Activated T-cell treated with anti-CD3 and anti-CD28 coated beads, Interleukin-2, amount 50 U/mL, for 4 hours (primary cell): ENCODE measurements around the gene CHST8. TPM values are rescaled to one million over a fixed set of nuclear protein-coding genes. Genes with fewer than 3 reads are reported as not detected.

Source experiments
- ATAC-seq, 2 donors: fragments of 200-7000 bp; cut with Tn5 transposase; one replicate each; pipeline ENCODE4 v1.10.0; 2021
- DNase-seq: peaks from one replicate; pipeline ENCODE4 v3.0.0-alpha.2; 2020
- H3K27me3 Mint-ChIP-seq: one replicate; pipeline ENCODE4 v1.8.0; 2021; ENCODE audit warnings: low read depth, mixed read lengths
- H3K36me3 Mint-ChIP-seq: one replicate; pipeline ENCODE4 v1.8.0; 2022; ENCODE audit warnings: mixed read lengths; ENCODE audit not compliant: insufficient read depth
- H3K4me1 Mint-ChIP-seq: one replicate; pipeline ENCODE4 v1.8.0; 2021; ENCODE audit warnings: low read depth, mixed read lengths
- H3K4me3 Mint-ChIP-seq: one replicate; pipeline ENCODE4 v1.8.0; 2021; ENCODE audit warnings: mild to moderate bottlenecking, moderate library complexity, mixed read lengths
- H3K9me3 Mint-ChIP-seq: one replicate; pipeline ENCODE4 v1.8.0; 2021; ENCODE audit warnings: mixed read lengths
- total RNA-seq, 3 donors: library from RNA; stranded (reverse); gene quantifications; one replicate each; pipeline ENCODE4 v1.2.1, GENCODE V29; 2021

CHST8 gene, protein sequence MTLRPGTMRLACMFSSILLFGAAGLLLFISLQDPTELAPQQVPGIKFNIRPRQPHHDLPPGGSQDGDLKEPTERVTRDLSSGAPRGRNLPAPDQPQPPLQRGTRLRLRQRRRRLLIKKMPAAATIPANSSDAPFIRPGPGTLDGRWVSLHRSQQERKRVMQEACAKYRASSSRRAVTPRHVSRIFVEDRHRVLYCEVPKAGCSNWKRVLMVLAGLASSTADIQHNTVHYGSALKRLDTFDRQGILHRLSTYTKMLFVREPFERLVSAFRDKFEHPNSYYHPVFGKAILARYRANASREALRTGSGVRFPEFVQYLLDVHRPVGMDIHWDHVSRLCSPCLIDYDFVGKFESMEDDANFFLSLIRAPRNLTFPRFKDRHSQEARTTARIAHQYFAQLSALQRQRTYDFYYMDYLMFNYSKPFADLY
- not detected for total RNA-seq

DNA sequence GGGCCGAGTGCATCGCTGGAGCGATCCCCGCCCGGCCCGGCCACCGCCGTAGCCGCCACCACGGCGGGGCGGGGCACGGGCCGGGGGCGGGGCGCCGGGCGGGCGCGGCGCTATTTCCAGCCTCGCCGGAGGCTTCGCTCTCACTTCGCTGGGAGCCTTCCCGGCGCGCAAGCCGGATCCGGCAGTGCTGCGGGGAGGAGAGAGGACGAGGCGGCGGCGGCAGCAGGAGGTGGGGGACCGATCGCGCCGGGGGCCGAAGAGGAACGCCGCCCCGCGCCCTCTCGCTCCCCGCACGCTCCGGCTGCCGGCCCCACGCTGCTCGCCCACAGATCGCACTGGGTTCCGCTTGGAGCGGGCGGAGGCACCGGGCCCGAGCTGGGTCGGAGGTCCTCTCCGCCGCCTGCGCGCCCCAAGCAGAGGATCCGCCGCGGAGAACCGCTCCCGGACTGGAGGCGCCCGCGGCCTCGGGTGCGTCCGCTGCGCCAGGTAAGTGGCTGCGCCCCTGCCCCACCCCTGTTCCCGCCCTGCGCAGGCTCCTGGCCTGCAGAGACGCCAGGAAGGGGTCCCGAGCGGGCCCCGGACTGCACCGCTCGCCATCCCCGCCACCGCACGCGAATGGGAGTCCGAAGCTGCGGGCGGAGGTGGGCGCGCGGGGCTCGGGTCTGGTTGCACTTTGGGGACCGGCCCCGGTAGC lies at the start of gene CHST8:
Gene CHST8 (plus strand): TSS at position 143 of the 694 bp plus-strand sequence. CDS start 67,309 bp downstream, outside the sequence.
- no peaks in the 10 kb centered on the region for H3K9me3 Mint-ChIP-seq
- DNase-seq: no peak
- no peak within 1 kb of the TSS for H3K4me3 Mint-ChIP-seq
- no peaks in the 10 kb centered on the region for H3K36me3 Mint-ChIP-seq
- H3K4me1 Mint-ChIP-seq: no peaks in the 10 kb centered on the region
- peaks cover 53% of the 10 kb centered on the region for H3K27me3 Mint-ChIP-seq
- peak; percentile 24 to 28 for ATAC-seq

DNA sequence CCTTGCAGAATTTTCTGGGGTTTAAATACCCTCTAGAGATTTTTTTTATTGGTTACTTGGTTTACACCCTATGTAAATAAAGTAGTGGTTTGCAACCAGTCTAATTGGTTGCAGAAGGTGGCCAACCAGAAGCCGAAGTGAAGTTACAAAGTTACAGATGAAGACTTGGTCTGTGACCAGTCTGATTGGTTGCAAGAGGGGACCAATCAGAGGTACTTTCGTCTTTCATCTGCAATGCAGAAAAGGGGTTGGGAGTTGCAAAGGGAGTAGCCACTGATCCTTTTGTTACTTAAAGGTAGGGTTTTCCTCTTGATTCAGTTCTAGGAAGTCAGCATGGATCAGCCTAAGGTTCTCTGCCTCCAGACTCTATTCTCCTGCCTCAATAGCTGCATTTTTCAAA lies 48.8 kb upstream of the CHST8 start:
- Mint-ChIP-seq H3K4me1 (no peaks in the 10 kb centered on the region), H3K36me3 (no peaks in the 10 kb centered on the region), H3K27me3 (peaks cover 32% of the 10 kb centered on the region), H3K9me3 (peaks cover 17% of the 10 kb centered on the region), H3K4me3 (no peak overlapping the region)
- DNase-seq (no peak), ATAC-seq (no peak)

DNA sequence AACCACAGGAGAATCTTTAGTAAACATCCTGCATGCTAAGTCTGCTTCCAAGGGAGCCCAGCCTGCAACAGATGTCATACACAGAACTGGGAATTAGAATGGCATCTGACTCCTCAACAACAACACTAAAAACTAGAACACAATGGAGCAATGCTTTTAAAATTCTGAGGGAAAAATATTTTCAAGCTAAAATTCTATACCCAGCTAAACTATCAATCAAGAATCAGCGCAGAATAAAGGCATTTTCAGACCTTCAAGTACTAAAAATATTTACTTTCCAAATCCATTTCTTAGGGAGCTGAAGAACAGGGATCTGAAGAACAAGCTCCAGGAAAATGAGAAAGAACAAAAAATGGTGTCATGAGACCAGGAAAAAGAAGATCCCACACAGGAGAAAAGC lies 46.9 kb upstream of the CHST8 start:
- peaks cover 18% of the 10 kb centered on the region for H3K27me3 Mint-ChIP-seq
- DNase-seq: no peak
- H3K4me1 Mint-ChIP-seq: no peaks in the 10 kb centered on the region
- H3K9me3 Mint-ChIP-seq: peaks cover 17% of the 10 kb centered on the region
- H3K36me3 Mint-ChIP-seq: no peaks in the 10 kb centered on the region
- ATAC-seq: no peak
- no peak overlapping the region for H3K4me3 Mint-ChIP-seq

DNA sequence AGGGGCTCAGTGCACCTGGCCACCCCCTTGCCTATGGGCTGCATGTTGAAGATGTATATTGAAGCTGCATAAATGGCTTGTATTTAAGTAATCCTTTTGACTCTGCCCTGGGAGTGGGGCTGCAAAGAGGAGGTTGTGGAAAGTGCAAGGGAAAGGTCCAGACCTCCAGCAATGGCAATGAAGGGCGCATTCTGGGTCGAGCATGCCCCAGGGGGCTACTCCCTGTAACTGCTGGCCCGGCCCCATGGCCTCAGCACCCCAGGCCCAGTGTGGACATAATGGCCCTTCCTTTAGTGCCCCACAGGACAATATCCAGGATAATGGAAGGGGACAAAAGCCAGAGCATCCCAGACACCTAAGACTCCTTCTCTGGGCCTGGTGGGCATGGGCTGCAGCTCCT lies 43.1 kb upstream of the CHST8 start:
- Mint-ChIP-seq H3K9me3 (peaks cover 12% of the 10 kb centered on the region), H3K4me3 (no peak overlapping the region), H3K27me3 (peaks cover 8% of the 10 kb centered on the region), H3K4me1 (no peaks in the 10 kb centered on the region), H3K36me3 (no peaks in the 10 kb centered on the region)
- ATAC-seq: no peak
- DNase-seq: no peak

DNA sequence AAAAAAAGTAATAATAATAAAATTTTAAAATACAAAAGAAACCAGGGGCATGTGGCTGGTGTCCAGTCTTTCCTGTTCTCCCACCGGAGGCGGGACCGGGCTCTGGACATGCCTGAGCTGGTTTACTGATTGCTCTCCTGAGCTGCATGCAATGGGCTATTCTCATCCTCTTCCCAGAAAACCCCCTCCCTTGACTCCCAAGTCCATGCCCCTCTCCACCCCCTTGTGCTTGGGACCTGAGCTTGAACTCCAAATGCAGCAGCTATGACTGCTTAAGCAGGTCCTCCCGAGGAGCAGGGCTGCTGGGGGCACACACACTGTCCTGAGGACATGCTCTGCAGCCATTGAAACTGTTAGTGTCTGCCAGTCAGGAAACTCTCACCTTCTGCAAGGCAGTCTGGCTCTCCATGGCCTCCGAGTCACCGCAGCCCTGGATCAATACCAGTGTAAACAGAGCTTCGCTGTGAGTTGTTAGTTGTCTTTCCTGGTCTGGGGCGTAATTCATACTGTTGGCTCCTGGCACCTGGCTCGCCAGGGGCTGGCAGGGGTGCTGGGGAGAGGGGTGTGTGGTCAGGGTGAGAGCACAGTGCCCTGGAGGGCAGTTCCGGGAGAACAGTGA lies 41.6 kb upstream of the CHST8 start:
- Mint-ChIP-seq H3K9me3 (no peaks in the 10 kb centered on the region), H3K27me3 (peaks cover 9% of the 10 kb centered on the region), H3K4me1 (no peaks in the 10 kb centered on the region), H3K36me3 (no peaks in the 10 kb centered on the region), H3K4me3 (no peak overlapping the region)
- no peak for DNase-seq
- ATAC-seq: no peak

DNA sequence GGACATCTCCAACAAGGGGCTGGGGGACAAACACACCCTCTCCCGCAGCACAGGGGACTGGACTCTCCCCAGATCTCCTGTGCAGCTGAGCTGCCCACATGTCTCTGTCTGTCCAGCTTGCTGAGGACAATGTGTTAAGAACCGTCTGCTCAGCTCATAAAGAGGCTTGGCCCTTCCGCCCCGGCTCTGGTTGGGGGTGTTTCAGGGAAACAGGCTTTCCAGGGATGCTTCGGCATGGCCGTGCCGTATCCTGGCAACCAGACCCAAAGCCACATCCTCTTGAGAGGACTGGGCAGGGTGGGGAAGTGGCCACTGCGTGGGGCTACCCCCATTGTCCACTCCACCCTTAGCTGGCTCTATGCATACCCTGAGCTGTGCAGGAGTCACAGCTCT lies 41.1 kb upstream of the CHST8 start:
- DNase-seq: no peak
- Mint-ChIP-seq H3K4me1 (no peaks in the 10 kb centered on the region), H3K4me3 (no peak overlapping the region), H3K9me3 (no peaks in the 10 kb centered on the region), H3K27me3 (peaks cover 9% of the 10 kb centered on the region), H3K36me3 (no peaks in the 10 kb centered on the region)
- no peak for ATAC-seq

DNA sequence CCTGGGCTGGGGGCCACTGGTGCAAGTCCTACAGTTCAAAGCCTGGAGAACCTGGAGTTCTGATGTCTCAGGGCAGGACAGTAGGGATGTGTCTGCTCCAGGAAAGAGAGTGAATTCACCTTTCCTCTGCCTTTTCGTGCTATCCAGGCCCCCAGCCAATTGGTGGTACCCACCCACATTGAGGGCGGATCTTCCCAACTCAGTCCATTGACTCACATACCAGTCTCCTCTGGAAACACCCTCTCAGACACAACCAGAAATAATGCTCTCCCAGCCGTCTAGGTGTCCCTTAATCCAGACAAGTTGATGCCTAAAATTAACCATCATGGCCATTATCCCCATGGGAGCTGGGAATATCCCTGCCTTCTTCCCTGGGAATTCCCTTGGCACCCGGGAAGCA lies 38.8 kb upstream of the CHST8 start:
- no peak for DNase-seq
- peaks cover 14% of the 10 kb centered on the region for H3K9me3 Mint-ChIP-seq
- no peaks in the 10 kb centered on the region for H3K4me1 Mint-ChIP-seq
- no peak overlapping the region for H3K4me3 Mint-ChIP-seq
- no peaks in the 10 kb centered on the region for H3K36me3 Mint-ChIP-seq
- peaks cover 6% of the 10 kb centered on the region for H3K27me3 Mint-ChIP-seq
- ATAC-seq: no peak

DNA sequence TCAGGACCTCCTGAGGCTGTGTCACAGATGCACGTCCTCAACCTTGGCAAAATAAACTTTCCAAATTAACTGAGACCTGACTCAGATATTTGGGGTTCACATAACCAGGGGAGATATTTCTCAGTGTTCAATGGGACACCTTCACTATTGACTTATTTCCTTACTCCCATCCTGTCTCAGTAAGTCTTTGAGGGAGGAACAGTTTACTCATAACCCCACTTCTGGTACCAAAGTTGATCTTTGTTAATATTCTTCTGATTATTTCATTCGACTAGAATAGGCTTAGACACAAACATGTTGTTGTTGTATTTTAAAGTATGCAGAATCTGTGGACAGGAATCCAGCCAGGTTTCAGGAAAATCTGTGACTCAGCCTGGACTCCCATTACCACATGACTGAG lies 34.6 kb upstream of the CHST8 start:
- DNase-seq: no peak
- peaks cover 4% of the 10 kb centered on the region for H3K27me3 Mint-ChIP-seq
- no peaks in the 10 kb centered on the region for H3K36me3 Mint-ChIP-seq
- no peak overlapping the region for H3K4me3 Mint-ChIP-seq
- peaks cover 25% of the 10 kb centered on the region for H3K9me3 Mint-ChIP-seq
- H3K4me1 Mint-ChIP-seq: no peaks in the 10 kb centered on the region
- no peak for ATAC-seq

DNA sequence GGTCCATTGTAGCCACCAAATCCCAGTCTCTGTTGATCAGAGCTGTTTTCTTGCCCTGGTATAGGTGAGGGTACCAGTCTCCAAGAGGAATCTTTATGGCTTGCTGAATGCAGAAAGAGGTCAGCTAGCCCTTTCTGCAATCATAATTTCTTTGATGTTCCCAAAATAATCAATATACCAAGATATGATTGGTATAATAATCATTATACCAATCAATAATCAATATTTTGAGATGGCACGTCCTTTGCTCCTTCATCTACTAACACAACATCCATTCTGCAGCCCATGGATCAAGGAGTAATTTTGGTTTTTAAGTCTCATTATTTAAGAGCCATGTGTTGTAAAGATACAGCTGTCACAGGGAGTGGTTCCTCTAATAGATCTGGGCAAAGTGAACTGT lies 31.5 kb upstream of the CHST8 start:
- DNase-seq (no peak), ATAC-seq (no peak)
- H3K36me3 Mint-ChIP-seq: no peaks in the 10 kb centered on the region
- no peaks in the 10 kb centered on the region for H3K4me1 Mint-ChIP-seq
- no peak overlapping the region for H3K4me3 Mint-ChIP-seq
- H3K9me3 Mint-ChIP-seq: peaks cover 25% of the 10 kb centered on the region
- peaks cover 18% of the 10 kb centered on the region for H3K27me3 Mint-ChIP-seq

DNA sequence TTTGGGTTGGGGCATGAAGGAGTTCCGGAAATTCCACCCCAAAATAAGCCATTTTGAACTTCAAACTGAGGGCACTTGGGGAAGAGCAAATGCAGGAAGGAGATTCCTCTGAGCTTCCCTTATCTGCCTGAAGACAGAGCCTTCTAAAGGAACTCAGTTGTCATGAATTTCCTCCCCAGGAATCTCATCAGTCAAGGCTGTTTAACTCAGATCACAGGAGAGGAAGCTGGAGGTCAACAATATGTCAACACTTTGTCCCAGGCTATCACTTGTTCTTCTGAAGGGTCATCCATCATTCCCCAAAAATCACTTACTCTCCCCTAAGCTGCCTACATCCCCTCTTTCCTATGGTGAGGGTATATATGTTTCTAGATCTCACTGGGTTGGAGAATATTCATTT lies 26.0 kb upstream of the CHST8 start:
- Mint-ChIP-seq H3K9me3 (no peaks in the 10 kb centered on the region), H3K27me3 (peaks cover 32% of the 10 kb centered on the region), H3K36me3 (no peaks in the 10 kb centered on the region), H3K4me3 (no peak overlapping the region), H3K4me1 (no peaks in the 10 kb centered on the region)
- DNase-seq: no peak
- ATAC-seq: no peak

DNA sequence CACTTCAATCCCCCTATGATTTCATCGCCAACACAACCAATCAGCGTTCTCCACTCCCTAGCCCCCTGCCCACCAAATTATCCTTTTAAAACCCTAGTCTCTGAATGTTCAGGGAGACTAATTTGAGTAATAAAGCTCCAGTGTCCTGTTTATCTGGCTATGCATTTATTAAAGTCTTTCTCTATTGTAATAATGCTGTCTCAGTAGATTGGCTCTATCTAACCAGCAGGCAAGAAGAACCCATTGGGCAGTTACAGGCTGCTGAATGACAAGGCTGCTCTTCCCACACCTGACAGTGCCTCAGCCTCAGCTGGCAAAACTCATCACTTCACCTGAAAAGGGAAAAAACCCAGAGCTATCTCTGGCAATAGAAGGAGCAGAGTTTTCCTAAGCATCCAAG lies 20.2 kb upstream of the CHST8 start:
- no peaks in the 10 kb centered on the region for H3K4me1 Mint-ChIP-seq
- DNase-seq (no peak), ATAC-seq (no peak)
- no peak overlapping the region for H3K4me3 Mint-ChIP-seq
- H3K9me3 Mint-ChIP-seq: peaks cover 22% of the 10 kb centered on the region
- peaks cover 20% of the 10 kb centered on the region for H3K27me3 Mint-ChIP-seq
- no peaks in the 10 kb centered on the region for H3K36me3 Mint-ChIP-seq

DNA sequence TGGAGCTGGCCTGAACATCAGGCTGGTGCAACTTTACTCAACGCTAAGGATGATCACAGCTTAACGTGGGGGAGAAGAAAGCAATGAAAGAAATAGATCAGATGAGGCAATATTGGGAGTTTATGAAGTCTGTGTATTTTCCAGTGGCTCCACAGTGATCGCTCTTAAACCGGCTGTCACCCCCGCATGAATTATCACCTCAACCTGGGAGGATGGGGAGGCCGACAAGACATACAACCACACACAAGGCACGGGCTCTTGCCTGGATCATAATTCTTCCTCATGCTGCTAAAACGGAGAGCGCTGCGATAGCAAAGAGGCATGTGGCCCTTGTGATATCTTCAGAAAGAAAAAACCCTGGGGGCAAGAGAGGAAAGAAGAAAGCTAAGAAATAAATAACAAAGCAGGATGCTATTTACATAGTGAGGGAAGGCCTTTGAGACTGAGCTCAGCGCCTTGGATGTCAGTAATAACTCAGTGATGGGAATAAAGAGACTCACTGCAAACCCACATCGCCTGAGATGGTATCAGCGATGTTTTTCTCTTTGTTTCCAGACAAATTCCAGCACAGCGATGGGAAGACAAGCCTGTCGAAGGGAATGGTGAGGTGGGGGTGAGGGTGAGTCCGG lies 19.1 kb upstream of the CHST8 start:
- H3K27me3 Mint-ChIP-seq: peaks cover 22% of the 10 kb centered on the region
- peaks cover 22% of the 10 kb centered on the region for H3K9me3 Mint-ChIP-seq
- no peaks in the 10 kb centered on the region for H3K4me1 Mint-ChIP-seq
- no peaks in the 10 kb centered on the region for H3K36me3 Mint-ChIP-seq
- ATAC-seq (no peak), DNase-seq (no peak)
- no peak overlapping the region for H3K4me3 Mint-ChIP-seq

DNA sequence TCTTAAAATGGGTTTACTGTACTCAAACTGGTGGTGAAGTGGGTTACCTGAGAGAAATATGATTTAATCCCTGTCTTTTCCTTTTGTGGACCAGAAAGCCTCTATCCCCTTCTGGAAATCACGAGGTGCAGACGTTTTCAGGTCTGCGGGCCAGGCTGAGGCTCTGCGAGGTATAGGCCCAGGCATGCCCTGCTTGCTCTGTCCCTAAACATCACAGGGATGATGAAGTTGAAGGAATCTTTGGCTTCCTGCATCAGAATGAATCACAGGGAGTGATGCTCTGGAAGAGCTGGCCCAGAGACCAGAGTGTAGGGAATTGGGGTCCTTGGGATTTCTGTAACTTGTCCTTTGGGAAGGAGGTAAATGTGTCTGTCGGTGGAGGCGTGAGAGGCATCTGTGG lies 18.4 kb upstream of the CHST8 start:
- peaks cover 24% of the 10 kb centered on the region for H3K27me3 Mint-ChIP-seq
- H3K9me3 Mint-ChIP-seq: peaks cover 22% of the 10 kb centered on the region
- H3K4me3 Mint-ChIP-seq: no peak overlapping the region
- H3K36me3 Mint-ChIP-seq: no peaks in the 10 kb centered on the region
- ATAC-seq (no peak), DNase-seq (no peak)
- H3K4me1 Mint-ChIP-seq: no peaks in the 10 kb centered on the region

DNA sequence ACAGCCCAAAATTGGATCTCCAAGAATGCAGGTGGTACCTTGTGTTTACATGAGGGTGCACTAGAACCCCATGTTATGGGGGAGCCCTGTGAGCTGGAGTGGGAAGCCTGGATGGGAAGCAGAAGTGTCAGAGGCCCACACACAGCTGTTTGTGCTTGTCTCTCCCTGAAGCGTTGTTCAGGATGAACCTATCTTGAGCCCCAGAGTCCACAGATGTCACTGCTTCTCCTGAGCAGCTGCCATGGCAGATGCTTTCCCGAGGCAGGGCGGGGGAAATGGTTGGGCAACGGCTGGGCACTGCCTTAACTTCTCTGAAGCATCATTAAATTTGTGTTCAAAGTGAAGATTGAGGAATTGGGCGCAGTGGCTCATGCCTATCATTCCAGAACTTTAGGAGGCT lies 17.1 kb upstream of the CHST8 start:
- DNase-seq (no peak), ATAC-seq (no peak)
- Mint-ChIP-seq H3K36me3 (no peaks in the 10 kb centered on the region), H3K4me1 (no peaks in the 10 kb centered on the region), H3K4me3 (no peak overlapping the region), H3K27me3 (peaks cover 19% of the 10 kb centered on the region), H3K9me3 (peaks cover 25% of the 10 kb centered on the region)
